ENCODE measurements around the gene SULF2.
"Not testable (repeated sequence)": the region's sequence is repeated elsewhere in the genome, so short reads cannot be mapped to it uniquely, and the experiment has no call there.

The SULF2 gene

DNA sequence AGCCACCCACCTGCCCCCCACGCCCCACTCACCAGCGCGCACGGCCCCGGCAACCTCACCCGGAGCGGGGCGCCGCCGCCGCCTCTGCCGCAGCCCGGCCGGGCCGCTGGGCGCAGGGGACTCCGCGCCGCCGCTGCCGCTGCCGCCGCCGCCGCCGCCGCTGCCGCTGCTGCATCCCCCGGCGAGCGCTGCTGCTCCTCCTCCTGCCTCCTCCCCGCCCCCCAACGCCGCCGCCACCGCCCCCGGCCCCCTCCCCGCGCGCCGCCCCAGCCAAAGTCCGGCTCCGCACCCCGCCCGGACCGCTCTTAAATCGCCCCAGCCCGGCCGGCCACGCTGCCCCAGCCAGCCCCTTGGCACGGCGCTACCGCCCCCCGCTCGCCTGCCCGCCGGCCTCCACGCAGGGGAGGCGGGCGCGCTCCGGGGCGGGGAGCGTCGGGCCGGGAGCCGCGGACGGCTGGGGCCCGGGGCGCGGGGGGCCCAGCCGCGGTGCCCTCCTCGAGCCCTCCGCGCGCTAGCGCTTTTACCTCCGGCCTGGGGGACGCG lies at the start of gene SULF2:
TSS of gene SULF2 (minus strand) at position 171 of the 543 bp plus-strand sequence. CDS start 28,118 bp downstream, outside the sequence.
- peaks cover 16% of the 10 kb centered on the region for H3K36me3 ChIP-seq
- H3K4me3 ChIP-seq (ENCODE audit: low read depth in 1 of 2, low read length in 1 of 2), result peak within 1 kb of the TSS; percentile 80 to 87
- H3K27ac ChIP-seq, result peak within 1 kb of the TSS; percentile 94
- TF ChIP-seq, protein P1, sequence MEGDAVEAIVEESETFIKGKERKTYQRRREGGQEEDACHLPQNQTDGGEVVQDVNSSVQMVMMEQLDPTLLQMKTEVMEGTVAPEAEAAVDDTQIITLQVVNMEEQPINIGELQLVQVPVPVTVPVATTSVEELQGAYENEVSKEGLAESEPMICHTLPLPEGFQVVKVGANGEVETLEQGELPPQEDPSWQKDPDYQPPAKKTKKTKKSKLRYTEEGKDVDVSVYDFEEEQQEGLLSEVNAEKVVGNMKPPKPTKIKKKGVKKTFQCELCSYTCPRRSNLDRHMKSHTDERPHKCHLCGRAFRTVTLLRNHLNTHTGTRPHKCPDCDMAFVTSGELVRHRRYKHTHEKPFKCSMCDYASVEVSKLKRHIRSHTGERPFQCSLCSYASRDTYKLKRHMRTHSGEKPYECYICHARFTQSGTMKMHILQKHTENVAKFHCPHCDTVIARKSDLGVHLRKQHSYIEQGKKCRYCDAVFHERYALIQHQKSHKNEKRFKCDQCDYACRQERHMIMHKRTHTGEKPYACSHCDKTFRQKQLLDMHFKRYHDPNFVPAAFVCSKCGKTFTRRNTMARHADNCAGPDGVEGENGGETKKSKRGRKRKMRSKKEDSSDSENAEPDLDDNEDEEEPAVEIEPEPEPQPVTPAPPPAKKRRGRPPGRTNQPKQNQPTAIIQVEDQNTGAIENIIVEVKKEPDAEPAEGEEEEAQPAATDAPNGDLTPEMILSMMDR (IDR thresholded peaks at IDR 0.05), result no peak
- peaks cover 76% of the 10 kb centered on the region for H3K27me3 ChIP-seq
- H3K4me1 ChIP-seq (ENCODE audit: control insufficient read depth in 1 of 2, insufficient read depth in 1 of 2, low read depth in 1 of 2, low read length in 1 of 2), result peaks cover 26 to 45% of the 10 kb centered on the region in 2 experiments
- H3K9me3 ChIP-seq, result no peaks in the 10 kb centered on the region

DNA sequence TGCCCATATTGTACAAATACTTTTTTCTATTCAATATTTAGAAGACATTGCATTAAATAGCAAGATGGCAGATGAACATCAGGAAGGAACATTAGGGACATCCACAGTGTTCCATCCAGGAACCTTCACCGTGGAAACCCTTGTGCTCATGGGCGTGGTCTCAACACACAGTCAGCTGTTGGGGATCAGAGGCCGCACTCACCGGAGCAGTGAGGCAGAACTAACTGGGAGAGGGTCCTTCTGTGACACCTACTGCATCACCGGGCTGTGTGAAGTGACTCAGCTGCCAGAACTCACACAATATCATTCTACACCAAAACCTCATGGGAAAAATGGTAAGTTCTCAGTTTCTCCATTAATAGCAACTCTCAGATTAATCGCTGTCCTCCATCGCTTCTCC lies 46.4 kb upstream of the SULF2 start:
- H3K27ac ChIP-seq; H3K9me3 ChIP-seq; H3K4me1 ChIP-seq (ENCODE audit: control insufficient read depth in 1 of 2, insufficient read depth in 1 of 2, low read depth in 1 of 2, low read length in 1 of 2); H3K27me3 ChIP-seq; H3K36me3 ChIP-seq; H3K4me3 ChIP-seq (ENCODE audit: low read depth in 1 of 2, low read length in 1 of 2): not testable (repeated sequence)

DNA sequence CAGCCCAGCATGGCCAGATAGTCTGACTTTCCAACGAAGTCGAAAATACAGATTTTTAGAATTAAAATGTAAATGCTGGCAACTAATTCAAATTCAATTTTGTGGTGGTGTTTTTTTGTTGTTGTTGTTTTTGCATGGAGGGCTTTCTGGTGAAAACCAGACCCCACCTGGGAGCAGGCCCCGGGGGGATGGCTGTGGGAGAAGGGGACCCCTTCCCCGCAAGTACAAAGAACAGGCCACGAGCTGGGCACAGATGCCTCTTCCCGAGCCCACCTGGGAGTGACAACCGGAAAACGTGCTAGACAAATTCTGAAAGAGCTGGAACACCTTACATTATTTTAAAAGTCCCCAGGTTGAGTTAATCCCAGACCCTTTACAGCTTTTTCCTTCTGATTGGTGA lies 41.4 kb upstream of the SULF2 start:
- H3K36me3 ChIP-seq; H3K4me3 ChIP-seq (ENCODE audit: low read depth in 1 of 2, low read length in 1 of 2); H3K27ac ChIP-seq; H3K9me3 ChIP-seq; H3K4me1 ChIP-seq (ENCODE audit: control insufficient read depth in 1 of 2, insufficient read depth in 1 of 2, low read depth in 1 of 2, low read length in 1 of 2); H3K27me3 ChIP-seq: not testable (repeated sequence)

DNA sequence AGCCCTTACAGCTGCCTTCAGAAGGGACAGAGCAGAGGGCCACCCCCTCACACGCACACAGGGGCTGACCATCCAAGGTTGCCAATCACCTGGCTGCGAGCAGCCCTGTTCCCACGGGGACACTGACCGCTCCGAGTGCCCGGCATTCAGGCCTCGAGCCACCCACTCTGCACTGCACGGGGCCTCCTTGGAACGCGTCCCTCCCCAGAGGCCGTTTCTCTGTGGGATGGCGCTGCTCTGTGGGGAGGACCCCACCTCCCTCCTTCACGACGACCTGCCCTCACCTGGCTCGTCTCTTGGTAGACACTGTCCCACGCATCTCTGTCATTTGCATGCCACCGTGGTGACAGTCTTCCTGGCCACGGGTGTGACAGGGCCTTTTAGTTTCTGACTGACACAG lies 40.7 kb upstream of the SULF2 start:
- H3K27me3 ChIP-seq, result peaks cover 16% of the 10 kb centered on the region
- H3K4me1 ChIP-seq (ENCODE audit: control insufficient read depth in 1 of 2, insufficient read depth in 1 of 2, low read depth in 1 of 2, low read length in 1 of 2); H3K36me3 ChIP-seq; H3K4me3 ChIP-seq (ENCODE audit: low read depth in 1 of 2, low read length in 1 of 2); H3K9me3 ChIP-seq; H3K27ac ChIP-seq: not testable (repeated sequence)

DNA sequence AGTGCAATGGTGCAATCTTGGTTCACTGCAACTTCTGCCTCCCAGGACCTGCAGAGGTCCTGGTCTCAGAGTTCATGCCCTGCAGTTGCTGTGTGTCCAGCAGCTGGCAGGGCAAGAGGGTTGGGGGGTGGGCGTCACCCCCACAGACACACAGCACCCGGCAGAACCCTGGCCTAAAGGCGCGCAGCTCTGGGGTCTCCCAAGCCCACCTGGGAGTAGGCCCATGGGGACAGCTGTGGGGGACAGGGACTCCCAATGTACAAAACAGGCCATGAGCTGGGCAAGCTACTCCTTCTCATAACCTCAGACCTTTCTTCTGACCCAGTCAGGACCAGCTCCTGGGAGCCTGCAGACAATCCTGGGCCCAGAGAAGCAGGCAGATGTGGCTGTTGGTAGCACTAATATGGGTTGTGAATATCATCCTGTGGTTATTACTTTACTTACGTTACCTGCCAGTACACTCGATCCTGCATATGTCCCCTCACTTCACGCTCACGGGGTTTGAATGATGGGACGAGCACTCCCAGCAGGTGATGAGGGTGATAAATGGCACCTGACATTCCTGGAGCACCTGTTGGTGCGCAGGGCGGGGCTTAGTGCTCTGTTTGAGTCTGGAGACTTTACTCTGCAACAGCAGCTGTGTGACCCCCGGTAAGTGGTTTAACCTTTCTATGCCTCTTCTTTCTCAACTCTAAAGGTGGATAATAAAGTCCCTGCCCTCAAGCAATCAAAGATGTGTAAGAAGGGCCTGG lies 39.9 kb upstream of the SULF2 start:
- H3K9me3 ChIP-seq, result no peaks in the 10 kb centered on the region
- H3K4me3 ChIP-seq (ENCODE audit: low read depth in 1 of 2, low read length in 1 of 2), result no peak overlapping the region
- TF ChIP-seq, protein P1 (IDR thresholded peaks at IDR 0.05), result no peak

DNA sequence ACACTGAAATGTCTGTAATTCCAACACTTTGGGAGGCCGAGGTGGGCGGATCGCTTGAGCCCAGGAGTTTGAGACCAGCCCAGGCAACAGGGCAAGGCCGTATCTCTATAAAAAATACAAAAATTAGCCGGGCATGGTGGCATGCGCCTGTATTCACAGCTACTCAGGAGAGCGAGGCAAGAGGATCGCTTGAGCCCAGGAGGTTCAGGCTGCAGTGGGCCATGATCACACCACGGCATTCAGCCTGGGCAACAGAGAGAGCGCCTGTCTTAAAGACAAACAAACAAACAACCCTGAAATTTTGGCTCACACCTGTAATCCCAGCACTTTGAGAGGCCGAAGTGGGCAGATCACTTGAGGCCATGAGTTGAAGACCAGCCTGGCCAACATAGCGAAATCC lies 38.7 kb upstream of the SULF2 start:
- not testable (repeated sequence) for H3K4me3 ChIP-seq (ENCODE audit: low read depth in 1 of 2, low read length in 1 of 2); H3K9me3 ChIP-seq; H3K4me1 ChIP-seq (ENCODE audit: control insufficient read depth in 1 of 2, insufficient read depth in 1 of 2, low read depth in 1 of 2, low read length in 1 of 2); H3K27ac ChIP-seq; H3K36me3 ChIP-seq
- peaks cover 33% of the 10 kb centered on the region for H3K27me3 ChIP-seq

More for the DNA sequence above, 39.9 kb upstream of the SULF2 start:
- Histone ChIP-seq H3K27ac (no peak overlapping the region), H3K27me3 (peaks cover 23% of the 10 kb centered on the region), H3K4me1 (ENCODE audit: control insufficient read depth in 1 of 2, insufficient read depth in 1 of 2, low read depth in 1 of 2, low read length in 1 of 2) (no peaks in the 10 kb centered on the region), H3K36me3 (no peaks in the 10 kb centered on the region)

DNA sequence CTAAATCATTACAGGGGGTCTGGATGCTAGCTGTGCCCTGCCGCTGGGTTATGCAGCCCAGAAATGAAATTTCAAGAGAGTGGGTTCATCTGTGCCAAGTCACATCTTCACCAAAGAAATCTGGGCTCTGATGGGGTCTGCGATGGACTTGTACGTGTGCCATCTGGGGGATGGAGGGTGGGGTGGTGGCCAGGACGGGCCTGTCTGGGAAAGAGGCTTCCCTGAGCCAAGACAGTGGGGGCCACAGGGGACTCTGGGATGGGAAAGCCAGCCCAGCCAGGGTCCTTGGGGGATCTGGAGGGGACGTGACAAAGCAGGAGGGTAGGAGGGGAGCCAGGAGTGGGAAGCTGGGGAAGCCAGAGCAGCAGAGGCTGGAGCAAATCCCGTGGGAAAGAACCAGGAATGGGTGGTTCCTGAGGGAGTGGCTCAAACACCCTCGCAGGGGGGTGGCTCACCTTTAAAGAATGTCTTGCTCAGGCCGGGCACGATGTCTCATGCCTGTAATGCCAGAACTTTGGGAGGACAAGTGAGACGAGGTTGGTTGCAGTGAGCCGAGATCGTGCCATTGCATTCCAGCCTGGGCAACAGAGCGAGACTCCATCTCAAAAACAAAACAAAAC lies 36.3 kb upstream of the SULF2 start:
- Histone ChIP-seq H3K4me1 (ENCODE audit: control insufficient read depth in 1 of 2, insufficient read depth in 1 of 2, low read depth in 1 of 2, low read length in 1 of 2) (no peaks in the 10 kb centered on the region), H3K4me3 (ENCODE audit: low read depth in 1 of 2, low read length in 1 of 2) (no peak overlapping the region), H3K27me3 (peaks cover 55% of the 10 kb centered on the region), H3K27ac (no peak overlapping the region), H3K36me3 (no peaks in the 10 kb centered on the region), H3K9me3 (no peaks in the 10 kb centered on the region)
- TF ChIP-seq, protein P1 (IDR thresholded peaks at IDR 0.05), result no peak

Data from neutrophil (primary cell).